IPS DF 4.7 (cell line): Measurements from ENCODE around the gene PAK2.
A peak's percentile ranks its signal among the peaks of the same experiment; 100 is the strongest.
"Not testable (repeated sequence)": the region's sequence is repeated elsewhere in the genome, so short reads cannot be mapped to it uniquely, and the experiment has no call there.

Source experiments
- DNase-seq: peaks from one replicate; pipeline ENCODE4 v3.0.0-alpha.2; 2013; ENCODE audit warnings: low spot score; ENCODE audit errors: extremely low read depth

PAK2 gene

DNA sequence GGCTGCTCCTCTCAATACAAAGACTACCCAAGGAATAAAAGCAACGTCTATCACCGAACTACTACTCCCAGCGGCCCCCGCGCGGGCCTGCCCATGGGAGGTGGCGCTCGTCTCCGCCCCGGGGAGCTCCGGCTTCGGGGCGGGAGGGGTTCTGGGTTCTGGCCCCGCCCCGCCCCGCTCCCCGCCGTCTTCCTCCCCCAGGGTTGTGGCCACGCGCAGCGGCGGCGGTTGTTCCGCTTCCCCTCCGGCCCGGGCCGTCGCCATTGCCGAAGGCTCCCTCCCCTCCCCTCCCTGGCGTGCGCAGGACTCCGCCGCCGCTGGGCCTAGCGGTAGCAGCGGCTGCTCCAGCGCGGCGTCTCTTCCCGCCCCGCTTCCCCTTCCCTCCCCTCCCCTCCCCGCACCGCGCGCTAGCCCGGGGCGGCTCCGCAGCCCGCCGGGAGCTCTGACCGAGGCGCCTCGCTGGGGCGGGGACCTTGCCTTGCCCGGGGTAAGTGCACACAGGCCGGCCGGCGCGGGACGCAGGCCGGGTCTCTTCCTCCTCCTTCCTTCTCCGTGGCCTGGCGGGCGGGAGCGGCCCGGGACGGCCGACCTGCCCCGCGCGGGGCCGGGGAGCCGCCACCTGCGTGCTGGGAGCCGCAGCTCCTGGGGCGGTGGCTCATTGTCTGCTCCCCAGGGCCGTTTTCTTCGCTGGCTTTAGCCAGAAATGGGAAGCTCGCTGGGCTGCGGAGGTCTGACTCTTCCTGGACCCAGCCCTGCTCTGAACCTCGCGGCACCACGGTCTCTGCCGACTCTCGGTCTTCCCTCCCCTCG is at the start of gene PAK2:
Gene PAK2, plus strand, starts transcription at position 187 of the 810 bp plus-strand sequence. CDS start 42,790 bp downstream, outside the sequence.
- DNase-seq = peak; percentile 46

DNA sequence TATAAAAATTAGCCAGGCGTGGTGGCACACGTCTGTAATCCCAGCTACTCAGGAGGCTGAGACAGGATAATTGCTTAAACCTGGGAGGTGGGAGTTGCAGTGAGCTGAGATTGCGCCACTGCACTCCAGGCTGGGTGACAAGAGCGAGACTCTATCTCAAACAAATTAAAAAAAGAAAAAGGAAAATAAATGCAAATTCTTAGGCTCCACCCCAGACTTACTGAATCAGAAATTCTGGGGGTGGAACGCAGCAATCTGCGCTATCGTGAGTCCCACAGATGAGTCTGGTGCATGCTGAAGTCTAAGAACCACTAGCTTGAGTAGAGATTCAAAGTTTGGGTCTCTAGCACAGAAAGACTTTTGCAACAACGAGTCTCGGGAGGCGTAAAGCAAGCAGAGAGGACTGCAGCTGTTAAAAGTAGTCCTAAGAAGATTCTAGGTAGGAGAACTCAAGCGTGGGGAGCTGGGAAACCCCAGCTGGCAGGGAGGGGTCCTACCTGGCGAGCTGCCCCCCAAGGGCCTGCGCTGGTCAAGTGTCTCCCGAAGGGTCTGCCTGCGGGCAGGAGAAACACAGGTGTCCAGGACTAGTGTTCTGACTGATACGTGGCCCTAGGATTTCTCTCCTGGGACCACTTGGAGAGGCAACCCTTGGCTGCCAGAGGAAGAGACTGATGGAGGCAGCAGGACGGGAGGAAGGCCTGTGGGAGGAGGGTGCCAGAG is 49.6 kb upstream of the PAK2 start:
- DNase-seq = no peak

DNA sequence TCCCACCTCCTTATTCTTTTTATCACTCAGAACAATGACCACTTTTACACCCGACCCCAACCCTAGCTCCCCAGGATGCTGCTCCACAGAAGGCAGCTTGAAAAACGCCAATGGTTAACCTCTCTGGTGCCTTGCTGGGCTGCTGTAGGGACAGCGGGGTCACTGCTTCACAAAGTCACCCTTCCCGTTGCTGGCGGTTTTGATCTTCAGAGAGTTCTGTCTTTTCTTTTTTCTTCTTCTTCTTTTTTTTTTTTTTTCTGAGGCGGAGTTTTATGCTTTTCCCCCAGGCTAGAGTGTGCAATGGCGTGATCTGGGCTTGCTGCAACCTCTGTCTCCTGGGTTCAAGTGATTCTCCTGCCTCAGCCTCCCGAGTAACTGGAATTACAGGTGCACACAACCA is 48.3 kb upstream of the PAK2 start:
- DNase-seq = no peak

DNA sequence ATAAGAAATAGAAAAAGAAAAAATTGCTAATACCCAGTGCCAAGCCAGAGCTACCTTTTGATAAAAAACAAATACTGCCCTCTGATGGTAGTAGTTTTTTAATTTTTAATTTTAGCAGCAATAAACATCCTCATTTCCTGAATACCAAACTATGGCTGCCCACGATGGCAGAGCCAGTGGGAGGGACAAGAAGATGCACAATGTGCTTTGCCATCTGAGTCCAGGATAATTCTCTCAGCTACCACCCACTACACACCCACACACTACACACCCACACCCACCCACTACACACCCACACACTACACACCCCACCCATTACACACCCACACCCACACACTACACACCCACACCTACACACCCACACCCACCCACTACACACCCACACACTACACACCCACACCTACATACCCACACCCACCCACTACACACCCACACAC is 45.4 kb upstream of the PAK2 start:
- DNase-seq = no peak

DNA sequence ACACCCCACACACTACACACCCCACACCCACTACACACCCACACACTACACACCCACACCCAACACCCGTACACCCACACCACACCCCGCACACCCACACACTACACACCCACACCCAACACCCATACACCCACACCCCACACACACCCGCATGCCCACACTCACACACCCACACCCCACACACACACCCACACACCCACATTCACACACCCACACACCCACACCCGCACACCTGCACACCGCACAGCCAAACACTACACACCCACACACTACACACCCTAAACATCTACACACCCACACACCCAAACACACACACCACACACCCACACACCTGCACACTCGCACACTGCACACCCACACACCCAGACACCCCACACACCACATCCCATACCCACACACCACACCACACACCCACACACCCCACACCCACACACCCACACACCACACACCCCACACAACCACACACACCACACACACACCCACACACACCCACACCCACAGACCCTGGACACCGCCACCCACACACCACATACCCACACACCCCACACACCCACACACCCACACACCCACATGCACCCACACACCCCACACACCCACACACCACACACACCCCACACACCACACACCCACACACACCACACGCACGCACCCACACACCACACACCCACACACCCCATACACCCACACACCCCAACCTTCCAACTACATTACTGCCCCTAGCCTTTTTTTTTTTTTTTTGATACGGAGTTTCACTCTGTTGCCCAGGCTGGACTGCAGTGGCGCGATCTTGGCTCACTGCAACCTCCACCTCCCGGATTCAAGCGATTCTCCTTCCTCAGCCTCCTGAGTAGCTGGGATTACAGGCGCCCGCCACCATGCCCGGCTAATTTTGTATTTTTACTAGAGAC is 44.5 kb upstream of the PAK2 start:
- no peak for DNase-seq

DNA sequence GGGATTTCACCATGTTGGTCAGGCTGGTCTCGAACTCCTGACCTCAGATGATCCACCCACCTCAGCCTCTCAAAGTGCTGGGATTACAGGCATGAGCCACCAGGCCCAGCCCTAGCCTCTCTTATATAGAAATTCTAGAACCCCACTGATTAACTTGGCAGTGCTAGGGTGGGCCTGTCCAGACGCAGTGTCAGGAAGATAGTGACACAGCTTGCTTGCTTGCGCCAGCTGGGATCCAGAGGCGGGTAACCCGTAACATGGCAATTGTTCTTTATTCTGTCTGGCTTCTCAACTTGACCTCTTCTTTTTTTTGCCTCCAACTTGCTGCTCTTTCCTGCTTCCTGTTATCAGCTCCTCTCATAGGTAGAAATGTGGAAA is 43.8 kb upstream of the PAK2 start:
- no peak for DNase-seq

DNA sequence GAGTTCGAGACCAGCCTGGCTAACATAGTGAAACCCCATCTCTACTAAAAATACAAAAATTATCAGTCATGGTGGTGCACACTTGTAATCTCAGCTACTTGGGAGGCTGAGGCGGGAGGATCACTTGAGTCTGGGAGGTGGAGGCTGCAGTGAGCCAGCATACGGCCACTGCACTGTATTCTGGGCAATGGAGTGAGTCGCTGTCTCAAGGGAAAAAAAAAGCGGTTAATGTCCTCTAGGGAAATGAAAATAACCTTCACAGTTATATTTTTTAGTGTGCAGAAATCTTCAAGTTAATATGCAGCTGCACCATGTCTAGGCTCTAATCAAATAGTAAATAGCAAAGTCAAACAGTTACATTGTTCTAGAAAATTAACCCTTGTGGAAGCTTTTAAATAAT is 42.4 kb upstream of the PAK2 start:
- DNase-seq = no peak

DNA sequence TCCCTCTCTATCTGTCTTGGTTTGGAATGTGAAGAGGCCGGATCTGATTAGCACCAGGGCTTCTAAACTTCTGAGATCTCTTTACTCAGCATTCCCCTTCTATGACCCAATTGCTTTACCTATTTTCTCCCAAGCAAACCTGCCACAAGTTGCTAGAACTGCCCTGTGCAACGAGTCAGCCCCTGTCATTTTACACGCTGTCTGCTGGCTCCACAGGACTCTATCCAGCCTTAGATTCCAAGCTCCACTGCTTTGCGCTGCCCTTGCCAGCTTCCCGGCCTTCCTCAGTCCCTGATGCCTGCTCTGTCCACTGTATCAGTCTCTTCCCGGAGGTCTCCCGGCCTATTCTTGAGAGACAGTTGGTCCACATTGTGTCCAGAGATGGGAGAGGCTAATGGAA is 39.9 kb upstream of the PAK2 start:
- DNase-seq = no peak

DNA sequence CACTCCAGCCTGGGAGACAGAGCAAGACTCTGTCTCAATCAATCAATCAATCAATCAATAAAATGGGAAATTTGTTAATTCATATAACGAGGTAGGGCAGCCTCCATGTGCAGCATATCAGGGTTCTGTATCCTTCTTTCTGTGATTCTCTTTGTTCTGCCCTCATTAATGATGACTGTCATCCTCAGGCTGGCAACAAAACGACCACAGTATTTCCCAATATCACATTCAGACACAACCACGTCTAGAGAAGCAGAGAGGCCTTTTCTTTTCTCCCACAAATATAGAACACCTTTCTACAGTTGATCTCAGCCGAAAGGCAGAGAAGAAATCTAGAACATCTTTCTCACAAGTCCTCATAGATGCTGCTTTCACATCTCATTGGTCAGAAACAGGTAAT is 38.9 kb upstream of the PAK2 start:
- DNase-seq = no peak

DNA sequence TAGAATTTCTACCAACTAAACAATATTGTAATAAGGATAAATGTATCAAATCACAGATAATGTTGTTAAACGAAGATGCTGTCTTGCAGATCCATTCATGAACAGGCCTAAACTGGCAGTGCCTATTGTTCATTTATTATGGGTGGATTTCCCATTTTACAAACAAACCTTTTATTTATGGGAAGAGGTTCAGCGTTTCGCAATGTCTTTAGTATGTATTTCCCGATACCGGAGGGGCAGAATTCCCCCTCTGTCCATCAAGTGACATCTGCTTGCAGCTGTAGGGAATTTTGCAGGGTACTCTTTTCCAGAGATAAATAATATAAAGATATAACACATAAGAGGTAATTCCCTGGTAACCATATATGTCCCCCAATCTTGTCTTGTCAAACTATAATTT is 33.3 kb upstream of the PAK2 start:
- DNase-seq = no peak

DNA sequence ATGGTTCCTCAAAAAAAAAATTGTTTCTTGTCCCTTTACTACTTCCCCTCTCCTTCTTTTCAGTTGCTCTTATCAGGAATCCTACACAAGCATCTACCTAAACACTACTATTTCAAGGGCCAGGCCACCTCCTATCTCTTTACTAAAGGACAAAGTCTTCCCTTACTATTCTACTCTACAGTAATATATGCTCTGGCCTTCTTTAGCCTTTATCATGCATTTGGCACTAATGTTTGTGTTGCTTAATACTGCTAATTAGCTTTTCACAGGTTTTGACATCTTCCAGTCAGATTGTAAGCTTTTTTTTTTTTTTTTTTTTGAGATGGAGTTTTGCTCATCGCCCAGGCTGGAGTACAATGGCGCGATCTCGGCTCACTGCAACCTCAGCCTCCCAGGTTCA is 32.9 kb upstream of the PAK2 start:
- DNase-seq = no peak

DNA sequence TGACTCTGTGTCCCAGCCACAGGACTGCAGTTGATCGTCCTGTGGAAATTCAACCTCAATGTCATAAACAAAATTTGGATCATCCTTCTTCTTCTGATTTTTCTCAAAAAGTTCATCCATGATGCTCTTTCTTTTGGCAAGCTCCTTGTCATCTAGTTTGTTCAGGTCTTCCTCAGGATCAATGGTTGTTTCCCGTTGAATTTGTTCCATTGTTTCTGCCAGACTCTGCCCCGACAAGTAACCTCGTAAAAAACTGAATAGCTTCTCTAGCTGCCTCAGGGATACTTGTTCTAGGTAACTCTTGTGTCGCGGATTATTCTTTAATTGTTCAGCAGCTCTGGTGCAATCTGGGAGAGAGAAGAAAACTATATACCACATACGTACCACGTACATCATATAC is 32.1 kb upstream of the PAK2 start:
- no peak for DNase-seq

DNA sequence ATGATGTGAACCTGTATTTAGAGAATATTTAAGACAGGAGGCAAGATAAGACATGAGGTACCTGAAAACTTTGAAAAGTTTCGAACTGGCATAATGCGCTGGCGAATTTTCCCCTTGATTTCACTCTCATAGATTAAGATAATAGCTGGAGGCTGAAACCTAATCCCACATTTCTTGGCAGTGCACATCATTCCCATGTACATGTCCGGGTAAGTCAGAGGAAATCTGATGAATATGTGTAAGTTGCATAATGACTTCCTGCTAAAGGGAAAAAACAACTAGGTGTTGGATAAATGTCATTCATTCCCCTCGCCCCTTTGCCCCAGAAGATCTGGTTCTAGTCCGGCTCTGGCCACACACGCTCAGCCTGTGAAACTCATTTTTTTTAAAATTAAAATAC is 31.2 kb upstream of the PAK2 start:
- DNase-seq = no peak

DNA sequence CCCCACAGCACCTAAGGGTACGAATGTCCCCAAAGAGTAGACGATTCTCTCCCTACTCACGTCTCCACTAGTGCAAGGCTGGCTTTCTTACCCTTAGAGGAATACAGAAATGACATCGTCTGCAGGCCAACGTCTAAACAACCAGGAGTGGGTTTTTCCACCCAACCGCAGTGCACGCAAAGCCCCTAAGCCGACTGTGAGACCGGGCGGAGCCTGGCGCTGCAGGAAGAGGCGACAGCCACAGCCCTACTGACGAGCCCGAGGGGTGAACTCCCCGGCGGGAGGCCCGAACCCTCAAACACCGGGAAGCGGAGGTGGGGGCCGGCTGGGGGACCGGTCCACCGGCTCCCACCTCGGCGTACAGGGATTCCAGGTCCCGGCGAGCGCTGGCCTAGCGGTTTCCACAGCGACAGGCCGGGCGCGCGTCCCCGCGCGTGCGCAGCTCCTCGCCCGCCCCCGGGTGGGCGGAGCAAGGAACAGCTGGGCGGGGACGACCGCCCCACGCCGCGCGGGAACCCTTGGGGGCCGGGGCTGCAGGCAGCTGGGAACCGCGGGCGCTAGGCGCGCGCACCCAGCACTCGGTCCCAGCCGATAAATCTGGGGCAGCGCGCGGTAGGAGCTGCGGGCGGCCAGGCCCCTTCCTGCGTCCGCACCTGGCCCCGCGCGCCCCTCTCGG is 27.7 kb upstream of the PAK2 start, which contains the start of the genes CEP19 and PIGX:
Gene CEP19, minus strand, starts transcription at position 413 of the 676 bp plus-strand sequence. CDS start 3,593 bp downstream, outside the sequence.
Gene PIGX, plus strand, starts transcription at position 540 of the 676 bp plus-strand sequence.
- DNase-seq = no peak

DNA sequence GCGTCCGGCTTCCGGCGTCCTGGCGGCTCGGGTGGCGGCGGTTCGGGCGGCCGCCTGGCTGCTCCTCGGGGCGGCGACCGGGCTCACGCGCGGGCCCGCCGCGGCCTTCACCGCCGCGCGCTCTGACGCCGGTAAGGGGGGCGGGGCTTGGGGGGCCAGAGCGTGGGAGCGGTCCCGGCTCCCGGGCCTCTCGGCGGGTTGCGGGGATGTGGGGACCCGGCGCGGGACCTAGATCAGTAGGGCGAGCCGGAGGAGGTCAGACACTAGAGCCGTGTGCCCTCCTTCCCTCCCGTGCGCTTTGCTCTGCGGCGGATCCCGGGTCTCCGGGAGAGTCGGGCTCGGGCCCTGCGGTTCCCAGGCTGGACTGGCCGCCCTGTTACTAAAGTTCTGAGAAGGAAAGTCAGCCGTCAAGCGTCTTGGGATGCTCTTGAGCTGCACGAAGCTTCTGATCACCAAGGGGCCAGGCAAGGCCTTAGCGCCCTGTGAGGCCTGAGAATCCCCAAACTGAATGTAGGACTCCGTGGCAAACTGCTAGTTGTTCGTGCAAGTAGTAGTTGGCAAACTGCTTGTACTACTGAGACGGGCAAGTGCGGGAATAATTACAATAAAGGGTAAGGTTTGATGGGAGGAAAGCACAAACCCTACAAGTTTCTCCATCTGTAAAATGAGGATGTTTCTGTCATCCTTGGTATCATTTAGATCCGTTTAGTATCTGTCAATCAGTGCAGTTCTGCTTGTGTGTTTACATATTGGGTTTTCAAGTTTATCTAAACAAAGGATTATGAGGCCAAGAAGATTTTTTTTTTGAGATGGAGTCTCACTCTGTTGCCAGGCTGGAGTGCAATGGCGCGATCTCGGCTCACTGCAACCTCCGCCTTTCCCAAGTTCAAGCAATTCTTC is 26.9 kb upstream of the PAK2 start:
- DNase-seq = no peak

DNA sequence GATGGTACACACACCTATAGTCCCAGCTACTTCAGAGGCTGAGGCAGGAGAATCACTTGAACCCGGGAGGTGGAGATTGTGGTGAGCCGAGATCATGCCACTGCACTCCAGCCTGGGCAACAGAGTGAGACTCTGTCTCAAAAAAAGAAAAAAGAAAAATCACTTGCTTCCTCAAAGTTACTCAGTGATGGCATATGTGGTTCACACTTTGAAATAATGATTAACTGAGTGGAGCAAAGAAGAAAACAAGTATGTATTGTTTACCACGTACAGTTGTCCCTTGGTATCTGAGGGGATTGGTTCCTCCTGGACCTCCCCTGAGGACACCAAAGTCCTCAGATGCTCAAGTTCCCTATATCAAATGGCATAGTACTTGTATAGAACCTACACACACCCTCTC is 22.5 kb upstream of the PAK2 start:
- DNase-seq = not testable (repeated sequence)

DNA sequence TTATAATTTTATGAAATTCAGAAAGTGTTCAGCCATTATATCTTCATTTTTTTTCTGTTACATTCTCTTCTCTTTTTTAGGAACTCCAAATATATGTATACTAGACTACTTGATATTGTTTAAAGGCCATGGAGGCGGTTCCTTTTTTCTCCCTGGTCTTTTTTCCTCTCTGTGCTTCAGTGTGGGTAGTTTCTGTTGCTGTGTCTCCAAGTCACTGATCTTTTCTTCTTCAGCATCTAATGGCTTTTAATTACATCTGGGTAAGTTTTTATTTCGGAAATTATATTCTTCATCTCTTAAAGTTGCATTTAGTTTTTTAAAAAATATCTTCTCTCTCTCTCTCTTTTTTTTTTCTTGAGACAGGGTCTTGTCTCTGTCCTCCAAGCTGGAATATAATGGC is 18.6 kb upstream of the PAK2 start:
- no peak for DNase-seq

DNA sequence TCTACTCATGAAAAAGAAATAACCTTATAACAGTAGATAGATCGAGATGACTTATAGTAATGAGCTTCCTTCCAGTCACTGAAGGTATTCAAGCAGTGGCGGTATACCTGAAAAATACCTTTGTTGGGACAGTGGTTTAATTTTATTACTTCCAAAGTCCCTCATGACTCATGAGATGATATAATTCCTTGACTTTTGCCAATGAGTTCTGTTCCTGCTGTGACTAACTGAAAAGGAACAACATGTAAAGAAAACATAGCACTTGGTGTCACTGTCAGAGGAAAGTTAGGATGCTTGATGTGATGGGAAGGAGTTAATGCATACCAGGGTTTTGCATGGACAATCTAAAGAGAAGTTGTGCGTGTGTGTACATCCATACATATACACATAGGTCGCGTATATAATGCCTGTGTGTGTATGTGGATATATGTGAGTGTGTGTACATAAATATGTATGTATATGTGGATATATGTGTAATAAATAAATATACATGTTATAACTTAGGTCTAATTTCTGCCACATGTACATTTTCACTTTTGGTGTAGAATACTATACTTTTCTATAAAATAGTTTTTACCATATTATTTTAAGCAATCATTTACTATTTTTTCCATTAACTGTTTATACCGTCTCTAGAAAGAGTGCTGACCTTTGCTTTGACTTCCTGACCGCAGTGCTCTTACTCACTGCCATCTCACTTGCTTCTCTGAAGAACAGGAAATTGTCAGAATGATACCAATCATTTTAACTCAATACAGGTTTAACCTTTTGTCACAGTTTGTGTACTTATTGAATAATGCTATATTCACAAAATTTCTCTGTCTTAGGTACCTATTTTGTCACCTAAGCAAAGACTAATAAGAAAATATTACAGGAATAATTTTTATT is 12.6 kb upstream of the PAK2 start:
- DNase-seq = no peak

DNA sequence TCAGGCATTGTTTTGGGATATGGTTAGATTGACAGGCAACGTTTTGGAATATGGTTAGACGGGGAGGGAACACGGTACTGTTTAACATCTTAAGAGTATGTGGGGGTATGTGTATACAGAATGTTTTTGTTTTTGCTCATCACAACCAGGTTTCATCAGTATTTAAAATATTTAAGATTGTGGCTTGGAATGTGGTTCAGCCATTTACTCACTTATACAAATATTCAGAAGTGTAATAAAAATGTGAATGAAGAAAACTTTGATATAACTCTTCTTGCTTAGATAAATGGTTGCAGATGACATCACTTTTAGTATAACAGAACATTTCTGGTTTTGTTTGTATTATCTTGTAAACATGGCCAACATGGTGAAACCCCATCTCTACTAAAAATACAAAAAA is 3.9 kb upstream of the PAK2 start:
- DNase-seq = no peak
